ENCODE data around the gene ZNF500.
"Not testable (repeated sequence)": the region's sequence is repeated elsewhere in the genome, so short reads cannot be mapped to it uniquely, and the experiment has no call there.

Gene ZNF500

GRCh38 chr16:4750896-4751295 is 16.1 kb downstream of the ZNF500 start:
- Histone ChIP-seq H3K4me3 (no peak overlapping the region), H3K9me3 (peaks cover 4% of the 10 kb centered on the region), H3K4me1 (no peaks in the 10 kb centered on the region), H3K27me3 (ENCODE audit: low read depth) (no peaks in the 10 kb centered on the region), H3K36me3 (replicated peaks) (peaks cover 41% of the 10 kb centered on the region)
- no peak for DNase-seq (ENCODE audit: low spot score in 2 of 2)
- in situ Hi-C loops (cut with MboI; ENCODE audit: low sequenced_read_pairs), result loop anchor here (10.0 kb wide), 1 partner anchor 204 kb away; the partner anchor contains the start of gene SEC14L5

- Histone ChIP-seq H3K9me3 (no peaks in the 10 kb centered on the region), H3K4me1 (no peaks in the 10 kb centered on the region), H3K27me3 (ENCODE audit: low read depth) (no peaks in the 10 kb centered on the region), H3K4me3 (no peak overlapping the region), H3K36me3 (replicated peaks) (peaks cover 29% of the 10 kb centered on the region)
- in situ Hi-C loops (cut with MboI; ENCODE audit: low sequenced_read_pairs), result loop anchor here (10.0 kb wide), 1 partner anchor 205 kb away; the partner anchor contains the start of gene SEC14L5
- DNase-seq (ENCODE audit: low spot score in 2 of 2), result no peak
These were observed 17.2 kb downstream of the ZNF500 start for GRCh38 chr16:4749700-4750257.

- H3K27me3 ChIP-seq (ENCODE audit: low read depth), result no peaks in the 10 kb centered on the region
- no peaks in the 10 kb centered on the region for H3K9me3 ChIP-seq
- no peaks in the 10 kb centered on the region for H3K4me1 ChIP-seq
- H3K36me3 ChIP-seq (replicated peaks), result peaks cover 28% of the 10 kb centered on the region
- H3K4me3 ChIP-seq, result no peak overlapping the region
- in situ Hi-C loops (cut with MboI; ENCODE audit: low sequenced_read_pairs), result no loop called here
- DNase-seq (ENCODE audit: low spot score in 2 of 2), result no peak
These were observed 18.1 kb downstream of the ZNF500 start for GRCh38 chr16:4748682-4749411.

- no peaks in the 10 kb centered on the region for H3K27me3 ChIP-seq (ENCODE audit: low read depth)
- in situ Hi-C loops (cut with MboI; ENCODE audit: low sequenced_read_pairs), result no loop called here
- peaks cover 22% of the 10 kb centered on the region for H3K36me3 ChIP-seq (replicated peaks)
- H3K4me3 ChIP-seq, result no peak overlapping the region
- H3K9me3 ChIP-seq, result no peaks in the 10 kb centered on the region
- no peak for DNase-seq (ENCODE audit: low spot score in 2 of 2)
- H3K4me1 ChIP-seq, result no peaks in the 10 kb centered on the region
These were observed 18.9 kb downstream of the ZNF500 start for GRCh38 chr16:4747906-4748681.

DNA sequence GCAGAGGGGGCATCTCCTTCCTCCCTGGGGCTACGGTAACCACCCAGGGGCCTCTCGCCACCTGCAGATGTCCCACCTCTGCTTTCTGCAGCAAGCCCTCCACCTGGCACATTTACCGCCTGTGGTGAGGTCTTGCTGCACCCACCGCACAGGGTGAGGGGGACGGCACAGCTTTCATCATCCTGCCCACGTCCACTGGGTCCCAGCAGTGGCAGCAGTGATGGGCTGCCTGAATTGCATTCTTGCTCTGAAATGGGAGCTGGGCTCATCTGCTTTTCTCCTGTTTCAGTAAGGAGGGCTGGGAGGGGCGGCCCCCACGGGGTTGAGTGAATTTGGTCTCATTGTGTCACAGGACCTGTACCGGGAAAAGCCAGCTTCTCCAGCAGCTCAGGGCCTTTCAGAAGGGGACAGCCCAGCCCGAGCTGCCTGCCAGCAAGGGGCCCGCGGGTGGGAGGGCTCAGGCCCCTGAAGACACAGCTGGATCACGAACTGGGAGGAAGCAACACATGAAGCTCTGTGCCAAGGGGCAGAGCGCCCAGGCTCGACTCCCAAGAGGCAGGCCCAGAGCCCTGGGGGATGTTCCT is 19.9 kb downstream of the ZNF500 start:
- Histone ChIP-seq H3K36me3 (replicated peaks) (peaks cover 12% of the 10 kb centered on the region), H3K4me1 (no peaks in the 10 kb centered on the region), H3K9me3 (no peaks in the 10 kb centered on the region), H3K4me3 (no peak overlapping the region), H3K27me3 (ENCODE audit: low read depth) (no peaks in the 10 kb centered on the region)
- DNase-seq (ENCODE audit: low spot score in 2 of 2), result no peak
- in situ Hi-C loops (cut with MboI; ENCODE audit: low sequenced_read_pairs), result no loop called here

- in situ Hi-C loops (cut with MboI; ENCODE audit: low sequenced_read_pairs), result no loop called here
- no peak overlapping the region for H3K4me3 ChIP-seq
- no peaks in the 10 kb centered on the region for H3K27me3 ChIP-seq (ENCODE audit: low read depth)
- H3K4me1 ChIP-seq, result no peaks in the 10 kb centered on the region
- no peak for DNase-seq (ENCODE audit: low spot score in 2 of 2)
- peaks cover 5% of the 10 kb centered on the region; the same call in 1 of the 2 replicates for H3K36me3 ChIP-seq (replicated peaks)
- no peaks in the 10 kb centered on the region for H3K9me3 ChIP-seq
These were observed 20.7 kb downstream of the ZNF500 start for GRCh38 chr16:4746215-4746614.

DNA sequence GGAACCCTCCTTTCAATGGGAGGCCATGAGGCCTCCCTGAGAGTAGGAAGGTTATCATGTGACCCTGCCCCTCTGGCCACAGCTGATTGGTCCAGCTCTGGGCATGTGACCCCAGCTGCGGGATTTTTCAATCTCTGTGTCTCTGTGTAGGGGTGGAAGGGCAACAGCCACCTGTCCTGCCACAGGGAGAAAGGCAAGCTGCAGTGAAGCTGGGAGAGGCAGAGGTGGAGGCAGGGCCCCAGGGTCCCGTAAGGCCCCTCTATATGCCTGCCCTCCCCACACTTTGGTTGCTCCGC is 21.7 kb downstream of the ZNF500 start:
- Histone ChIP-seq H3K9me3 (no peaks in the 10 kb centered on the region), H3K4me1 (no peaks in the 10 kb centered on the region), H3K4me3 (no peak overlapping the region), H3K36me3 (replicated peaks) (no peaks in the 10 kb centered on the region; the same call in 1 of the 2 replicates), H3K27me3 (ENCODE audit: low read depth) (no peaks in the 10 kb centered on the region)
- in situ Hi-C loops (cut with MboI; ENCODE audit: low sequenced_read_pairs), result no loop called here
- DNase-seq (ENCODE audit: low spot score in 2 of 2), result peak in 1 of 2 experiments; percentile 36

DNA sequence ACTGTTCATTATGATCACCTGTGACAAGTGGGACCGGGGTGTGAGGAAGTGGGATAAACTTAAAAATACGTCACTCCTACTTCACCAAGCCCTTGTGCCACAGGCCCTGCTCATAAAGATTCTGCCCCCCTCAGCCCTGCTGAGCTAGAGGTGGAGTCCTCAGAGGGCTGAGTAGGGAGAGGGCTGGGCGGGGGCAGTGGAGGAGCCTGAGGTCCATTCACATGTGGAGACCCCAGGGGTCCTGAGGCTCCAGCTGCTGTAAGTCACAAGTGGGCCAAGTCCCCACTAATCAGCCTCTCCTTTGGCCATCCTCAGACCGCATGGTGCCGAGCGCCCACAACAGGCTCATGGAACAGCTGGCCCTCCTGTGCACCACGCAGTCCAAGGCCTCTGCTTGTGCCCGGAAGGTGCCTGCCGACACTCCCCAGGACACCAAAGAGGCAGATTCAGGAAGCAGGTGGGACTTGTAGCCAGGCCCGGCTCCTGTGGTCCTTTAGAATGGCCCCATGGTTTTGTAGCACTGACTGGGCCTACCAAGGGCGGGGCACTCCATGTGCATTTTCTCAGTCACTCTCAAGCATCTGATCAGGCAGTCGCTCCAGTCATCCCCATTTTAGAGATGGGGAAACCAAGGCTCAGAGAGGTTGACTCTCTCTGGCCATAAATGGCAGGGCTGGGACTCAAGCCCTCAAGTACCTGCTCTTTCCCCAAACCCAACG is 22.2 kb downstream of the ZNF500 start:
- Histone ChIP-seq H3K27me3 (ENCODE audit: low read depth) (no peaks in the 10 kb centered on the region), H3K9me3 (no peaks in the 10 kb centered on the region), H3K36me3 (replicated peaks) (no peaks in the 10 kb centered on the region; the same call in 1 of the 2 replicates), H3K4me3 (no peak overlapping the region), H3K4me1 (no peaks in the 10 kb centered on the region)
- in situ Hi-C loops (cut with MboI; ENCODE audit: low sequenced_read_pairs), result no loop called here
- DNase-seq (ENCODE audit: low spot score in 2 of 2), result no peak

- H3K9me3 ChIP-seq, result no peaks in the 10 kb centered on the region
- no peaks in the 10 kb centered on the region; the same call in 1 of the 2 replicates for H3K36me3 ChIP-seq (replicated peaks)
- no peak for DNase-seq (ENCODE audit: low spot score in 2 of 2)
- no peaks in the 10 kb centered on the region for H3K4me1 ChIP-seq
- H3K4me3 ChIP-seq, result no peak overlapping the region
- in situ Hi-C loops (cut with MboI; ENCODE audit: low sequenced_read_pairs), result no loop called here
- H3K27me3 ChIP-seq (ENCODE audit: low read depth), result no peaks in the 10 kb centered on the region
These were observed 23.6 kb downstream of the ZNF500 start for GRCh38 chr16:4743226-4743878.

DNA sequence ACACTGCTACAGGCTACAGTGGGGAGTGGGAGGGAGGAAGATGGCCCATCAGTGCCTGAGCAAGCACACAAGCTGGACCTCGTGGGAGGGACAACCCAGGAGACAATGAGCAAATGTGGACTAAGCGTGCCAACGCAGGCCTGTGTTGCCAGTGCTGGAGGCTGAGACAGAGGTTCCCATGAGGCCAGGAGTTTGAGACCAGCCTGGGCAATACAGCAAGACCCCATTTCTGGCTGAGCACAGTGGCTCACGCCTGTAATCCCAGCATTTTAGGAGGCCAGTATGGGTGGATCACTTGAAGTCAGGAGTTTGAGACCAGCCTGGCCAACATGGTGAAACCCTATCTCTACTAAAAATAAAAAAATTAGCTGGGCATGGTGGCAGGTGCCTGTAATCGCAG is 28.6 kb downstream of the ZNF500 start:
- DNase-seq (ENCODE audit: low spot score in 2 of 2); in situ Hi-C loops (cut with MboI; ENCODE audit: low sequenced_read_pairs); H3K4me1 ChIP-seq: not testable (repeated sequence)

GRCh38 chr16:4737545-4737944 is 29.4 kb downstream of the ZNF500 start:
- no peak overlapping the region for H3K4me3 ChIP-seq
- in situ Hi-C loops (cut with MboI; ENCODE audit: low sequenced_read_pairs), result no loop called here
- H3K36me3 ChIP-seq (replicated peaks), result no peaks in the 10 kb centered on the region
- H3K27me3 ChIP-seq (ENCODE audit: low read depth), result no peaks in the 10 kb centered on the region
- no peak for DNase-seq (ENCODE audit: low spot score in 2 of 2)
- H3K4me1 ChIP-seq, result peaks cover 3% of the 10 kb centered on the region; the same call in 1 of the 2 replicates
- no peaks in the 10 kb centered on the region for H3K9me3 ChIP-seq

More for the DNA sequence above, 28.6 kb downstream of the ZNF500 start:
- H3K36me3 ChIP-seq (replicated peaks); H3K27me3 ChIP-seq (ENCODE audit: low read depth); H3K4me3 ChIP-seq; H3K9me3 ChIP-seq: not testable (repeated sequence)

GRCh38 chr16:4736546-4736945 is 30.4 kb downstream of the ZNF500 start:
- Histone ChIP-seq H3K9me3 (no peaks in the 10 kb centered on the region), H3K27me3 (ENCODE audit: low read depth) (no peaks in the 10 kb centered on the region), H3K4me1 (peaks cover 3% of the 10 kb centered on the region; the same call in 1 of the 2 replicates), H3K36me3 (replicated peaks) (no peaks in the 10 kb centered on the region; the same call in 1 of the 2 replicates), H3K4me3 (no peak overlapping the region)
- no peak for DNase-seq (ENCODE audit: low spot score in 2 of 2)
- in situ Hi-C loops (cut with MboI; ENCODE audit: low sequenced_read_pairs), result no loop called here
